Fibroblast of peridontal ligament (primary cell): ENCODE data around the gene FBXW12.
"Not testable (repeated sequence)": the region's sequence is repeated elsewhere in the genome, so short reads cannot be mapped to it uniquely, and the experiment has no call there.

Experiments used
- DNase-seq: peaks from one replicate; pipeline ENCODE4 v3.0.0-alpha.2; 2010; ENCODE audit errors: extremely low read depth

The FBXW12 gene

GRCh38 chr3:48372862-48373435 is 930 bp downstream of the FBXW12 start:
- no peak for DNase-seq

GRCh38 chr3:48387634-48388033 is 15.6 kb downstream of the FBXW12 start:
- no peak for DNase-seq

GRCh38 chr3:48388966-48389365 is 16.9 kb downstream of the FBXW12 start:
- DNase-seq, result no peak

- no peak for DNase-seq
Observed at GRCh38 chr3:48394391-48394790, 22.4 kb downstream of the FBXW12 start.

DNA sequence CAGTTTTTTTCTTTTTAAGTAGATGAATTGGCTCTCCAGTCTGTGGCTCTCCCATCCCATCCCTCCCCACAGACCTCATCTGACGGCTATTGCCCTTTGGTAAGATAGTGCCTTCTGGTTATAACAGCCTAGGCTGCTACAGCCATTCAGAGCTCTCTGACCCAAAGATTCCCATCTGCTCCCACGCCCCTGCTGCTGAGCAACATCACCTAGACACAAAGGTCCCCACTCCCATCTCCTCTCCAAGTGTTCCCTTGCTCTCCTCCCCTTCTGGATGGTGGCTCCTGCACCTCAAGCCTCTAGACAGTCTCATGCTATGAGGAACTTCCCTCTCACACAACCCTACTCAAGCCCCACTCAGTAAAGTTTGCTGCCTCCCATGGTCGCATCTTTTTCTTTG is 23.7 kb downstream of the FBXW12 start:
- no peak for DNase-seq

GRCh38 chr3:48397767-48398681 is 26.0 kb downstream of the FBXW12 start:
- no peak for DNase-seq

- DNase-seq, result no peak
Observed at GRCh38 chr3:48398701-48399386, 26.8 kb downstream of the FBXW12 start.

DNA sequence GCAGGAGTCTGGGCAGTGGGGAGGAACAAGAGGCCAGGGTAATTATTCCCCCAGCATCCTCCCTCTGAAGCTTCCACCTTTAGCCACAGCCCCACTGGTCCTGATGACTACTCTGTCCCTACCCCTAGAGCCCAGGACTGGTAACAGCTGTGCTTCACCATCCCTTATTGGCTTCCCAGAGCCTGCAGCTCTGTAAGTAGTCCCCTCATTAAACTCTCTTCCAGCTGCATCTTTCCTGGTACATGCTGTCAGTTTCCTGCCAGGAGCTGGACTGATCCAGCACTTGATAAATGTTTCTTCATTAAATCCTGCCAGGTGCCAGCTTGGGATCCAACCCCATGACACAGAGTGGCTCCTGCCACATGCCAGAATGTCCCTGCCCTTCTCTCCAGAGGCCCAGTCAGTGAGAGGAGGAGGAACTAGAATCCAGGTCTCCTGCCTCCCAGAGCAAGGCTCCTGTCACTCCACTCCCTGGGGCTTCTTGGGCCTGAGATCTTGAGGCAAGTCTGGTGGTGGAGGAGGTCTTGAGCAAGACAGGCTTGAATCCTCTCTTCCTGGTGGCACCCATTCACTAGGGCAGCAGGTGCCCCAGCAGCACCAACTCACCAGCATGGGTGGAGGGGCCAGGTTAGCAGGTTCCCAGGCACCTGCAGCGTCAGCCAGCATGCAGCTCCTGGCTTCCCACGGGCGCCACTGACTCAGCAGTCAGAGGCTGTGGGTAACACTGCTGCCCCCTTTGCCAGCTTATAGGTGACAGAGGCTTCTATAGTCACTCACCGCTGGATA is 27.6 kb downstream of the FBXW12 start:
- DNase-seq, result no peak

- peak; percentile 65 for DNase-seq
Observed at GRCh38 chr3:48400824-48401433, 28.9 kb downstream of the FBXW12 start.

- not testable (repeated sequence) for DNase-seq
Observed at GRCh38 chr3:48401434-48401901, 29.4 kb downstream of the FBXW12 start.

DNA sequence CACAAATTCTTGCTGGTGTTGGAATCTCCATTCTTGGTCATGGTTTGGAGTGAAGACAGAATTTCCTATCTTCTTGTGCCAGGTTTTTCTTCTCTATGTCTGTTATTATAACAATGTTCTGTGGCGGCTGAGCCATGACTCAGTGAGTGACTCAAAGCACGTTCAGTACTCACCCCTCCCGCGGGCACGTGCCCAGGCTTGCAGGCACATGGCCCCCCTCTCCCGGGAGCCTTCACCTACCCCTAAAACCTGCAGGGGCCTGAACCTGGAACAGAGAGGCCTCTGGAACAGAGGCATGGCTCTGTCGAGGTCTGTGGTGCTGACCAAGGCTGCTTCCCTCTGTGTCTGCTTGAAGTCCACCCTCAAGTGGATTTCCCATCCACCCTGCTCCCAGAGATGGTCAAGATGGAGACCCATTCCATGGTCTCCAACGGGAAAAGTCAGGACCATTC is 30.3 kb downstream of the FBXW12 start:
- DNase-seq, result peak; percentile 95

GRCh38 chr3:48402907-48403306 is 30.9 kb downstream of the FBXW12 start:
- no peak for DNase-seq

DNA sequence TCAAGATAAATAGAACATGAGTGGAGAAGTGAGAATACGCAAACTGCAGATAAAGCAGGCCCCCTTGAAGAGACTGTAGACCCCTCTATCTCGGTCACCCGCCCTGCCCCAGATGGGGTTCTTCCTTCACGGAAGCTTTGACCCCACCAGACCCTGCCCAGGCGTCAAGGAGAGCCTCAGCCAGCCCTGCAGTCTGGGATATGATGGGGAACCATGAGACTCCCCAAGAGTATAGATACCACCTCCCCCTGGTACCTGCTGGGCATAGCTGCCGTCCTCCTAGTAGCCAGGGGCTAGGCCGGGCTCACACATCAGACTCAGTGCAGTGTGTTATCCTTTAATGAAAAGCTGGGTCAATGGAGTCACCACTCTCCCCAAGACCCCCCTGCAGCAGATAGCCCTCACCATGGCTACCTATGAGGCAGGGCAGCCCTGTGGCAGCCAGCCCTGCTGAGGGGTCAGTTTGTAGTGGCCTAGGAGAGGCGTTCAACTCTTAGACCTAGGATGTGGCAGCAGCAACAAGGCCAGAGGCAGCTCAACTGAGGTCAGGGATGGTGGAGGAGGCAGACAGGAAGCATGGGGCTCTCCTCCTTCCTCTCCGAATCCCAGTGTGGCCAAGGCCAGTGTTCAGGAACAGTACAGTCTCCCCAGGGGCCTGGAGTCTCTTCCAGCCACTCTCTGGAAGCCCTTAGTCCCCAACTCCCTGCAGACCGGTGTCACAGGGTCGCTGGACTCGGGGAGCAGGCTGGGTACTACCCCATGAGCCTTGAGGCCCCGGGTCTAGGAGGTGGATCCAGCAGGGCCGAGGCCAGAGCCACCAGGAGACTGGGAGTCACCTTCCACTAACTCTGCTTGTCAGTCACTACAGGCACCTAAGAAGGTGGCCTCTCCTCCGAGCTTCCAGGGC is 31.8 kb downstream of the FBXW12 start:
- DNase-seq, result no peak

- no peak for DNase-seq
Observed at GRCh38 chr3:48404440-48405342, 32.7 kb downstream of the FBXW12 start.

- DNase-seq, result no peak
Observed at GRCh38 chr3:48405343-48405881, 33.4 kb downstream of the FBXW12 start.

- DNase-seq, result no peak
Observed at GRCh38 chr3:48405971-48406370, 34.0 kb downstream of the FBXW12 start.

DNA sequence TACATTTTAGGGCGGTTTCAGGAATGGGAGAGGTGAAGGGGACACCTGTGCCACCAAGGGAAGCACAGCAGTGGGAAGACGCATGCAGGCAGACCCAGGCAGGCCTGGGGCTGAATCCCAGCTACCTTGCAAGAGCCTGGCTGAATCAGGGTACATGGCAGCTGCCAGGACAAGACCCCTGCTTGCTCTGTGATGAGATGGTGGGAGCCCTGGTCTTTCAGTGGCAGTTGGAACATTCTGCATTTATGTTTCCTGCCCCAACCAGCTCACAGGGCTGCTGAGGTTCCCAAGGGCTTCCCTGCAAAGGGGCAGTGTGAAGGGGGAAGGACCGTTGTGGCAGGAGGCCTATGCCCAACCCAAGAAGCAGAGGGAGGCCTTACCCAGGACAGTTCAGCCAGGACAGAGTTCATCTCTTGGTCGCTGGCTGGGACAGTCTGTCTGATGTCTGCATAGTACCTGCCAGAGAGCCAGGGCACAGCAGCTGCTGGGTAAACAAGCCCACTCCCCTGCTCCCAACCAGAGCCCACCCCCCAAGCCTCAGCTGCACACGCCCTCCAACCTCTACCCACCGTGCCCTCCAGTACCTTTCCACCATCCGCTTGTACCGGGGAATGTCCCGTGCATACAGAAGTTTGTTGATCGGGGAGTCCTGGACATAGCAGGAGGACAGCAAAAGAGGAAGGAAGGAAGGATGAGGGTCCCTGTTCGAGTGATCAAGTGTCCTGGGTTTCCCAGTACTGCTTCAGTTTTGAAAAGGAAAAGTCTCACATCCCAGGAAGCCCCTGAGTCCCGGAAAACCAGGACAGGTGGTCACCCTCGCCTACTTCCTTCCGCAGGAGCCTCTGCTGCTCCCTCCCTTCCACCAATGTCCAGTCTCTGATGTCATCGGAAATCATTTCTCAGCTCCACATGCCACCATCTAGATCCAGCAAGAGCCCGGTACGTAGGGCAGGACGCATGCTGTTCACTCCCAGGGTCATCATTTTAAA is 34.7 kb downstream of the FBXW12 start:
- DNase-seq, result no peak
